GM19372 (cell line): ENCODE measurements around the gene OSGEP.
"Not testable (repeated sequence)": the region's sequence is repeated elsewhere in the genome, so short reads cannot be mapped to it uniquely, and the experiment has no call there.

Experiments
- ATAC-seq: cut with Tn5 transposase; IDR thresholded peaks from one replicate; pipeline ENCODE4 v1.9.1; 2021; ENCODE audit warnings: mild to moderate bottlenecking, low read depth, moderate library complexity; ENCODE audit not compliant: unreplicated experiment

OSGEP gene

DNA sequence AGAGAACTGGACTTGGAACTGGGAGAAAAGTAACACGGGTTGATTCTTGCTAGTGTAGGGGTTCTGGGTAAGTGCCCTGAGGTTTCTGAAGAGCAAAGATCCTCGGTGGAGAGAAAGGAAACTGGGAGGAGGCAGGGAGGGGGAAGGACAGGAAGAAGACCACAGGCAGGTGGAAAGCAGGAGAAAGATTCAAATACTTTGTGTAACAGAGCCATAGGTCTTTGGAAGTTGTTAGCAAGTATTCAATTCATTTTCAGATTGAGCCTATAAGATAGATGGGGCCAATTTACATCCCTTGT is 15.9 kb upstream of the OSGEP start:
- ATAC-seq: no peak

DNA sequence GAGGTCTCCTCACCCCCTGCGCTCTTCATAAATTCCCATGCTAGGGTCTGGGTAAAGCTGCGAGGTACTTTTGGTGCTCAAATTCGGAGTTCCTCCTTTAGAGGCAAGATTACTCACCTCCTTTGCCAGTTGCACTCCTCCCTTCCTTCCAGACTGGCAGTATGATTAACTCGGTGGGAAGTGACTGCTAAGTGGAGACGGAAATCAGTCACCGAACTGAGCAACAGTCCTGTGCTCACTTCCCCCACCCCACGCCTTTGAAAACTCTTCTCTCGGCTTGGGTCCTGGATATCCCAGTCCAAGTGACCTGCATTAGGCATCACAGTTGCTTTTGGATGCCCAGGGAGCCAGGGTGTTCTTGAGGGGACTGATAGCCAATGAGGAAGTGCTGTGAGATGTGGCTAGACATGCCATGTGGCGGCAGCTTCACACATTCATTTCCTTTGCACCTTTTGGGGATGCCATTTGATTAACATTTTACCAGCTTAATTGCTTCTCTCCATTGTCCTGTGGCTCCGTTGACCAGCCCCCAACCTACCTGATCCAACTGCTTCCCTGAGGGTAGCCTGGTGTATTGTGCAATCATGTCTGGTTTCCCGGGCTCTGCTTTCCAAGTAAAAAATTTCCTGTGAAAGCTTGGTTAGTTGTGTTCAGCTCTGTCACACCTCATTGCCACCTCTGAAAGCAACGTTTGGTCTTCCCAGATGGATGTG is 15.4 kb upstream of the OSGEP start:
- peak; percentile 29 for ATAC-seq

DNA sequence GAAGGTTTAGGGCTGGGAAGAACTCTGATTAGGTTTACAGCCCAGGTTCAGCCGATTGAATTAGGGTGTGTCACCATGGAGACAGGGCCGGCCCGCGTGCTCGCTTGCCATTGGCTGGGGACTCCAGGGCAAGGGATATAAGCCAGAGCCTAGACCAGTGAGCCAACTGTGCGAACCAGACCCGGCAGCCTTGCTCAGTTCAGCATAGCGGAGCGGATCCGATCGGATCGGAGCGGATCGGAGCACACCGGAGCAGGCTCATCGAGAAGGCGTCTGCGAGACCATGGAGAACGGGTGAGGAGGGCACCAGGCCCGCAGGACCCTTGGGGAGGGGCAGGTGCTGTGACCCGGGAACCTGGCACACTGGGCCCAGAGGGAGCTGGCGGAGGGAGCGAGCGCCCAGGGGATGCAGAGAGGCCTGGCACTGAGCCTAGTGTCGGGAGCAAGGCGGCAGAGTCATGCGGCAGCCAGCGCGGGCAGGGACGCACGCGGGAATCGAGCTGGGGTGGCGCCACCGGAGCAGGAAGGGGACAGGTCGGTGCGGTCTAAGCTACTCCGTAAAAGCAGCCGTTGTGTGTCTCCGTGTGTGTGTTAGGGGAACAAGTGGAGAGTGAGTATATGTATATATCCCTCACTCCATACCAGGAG is 14.8 kb upstream of the OSGEP start, which contains the start of gene PNP:
Gene PNP (plus strand): TSS at position 165 of the 648 bp plus-strand sequence. CDS start 119 bp downstream, at position 284.
- peak; percentile 97 for ATAC-seq

DNA sequence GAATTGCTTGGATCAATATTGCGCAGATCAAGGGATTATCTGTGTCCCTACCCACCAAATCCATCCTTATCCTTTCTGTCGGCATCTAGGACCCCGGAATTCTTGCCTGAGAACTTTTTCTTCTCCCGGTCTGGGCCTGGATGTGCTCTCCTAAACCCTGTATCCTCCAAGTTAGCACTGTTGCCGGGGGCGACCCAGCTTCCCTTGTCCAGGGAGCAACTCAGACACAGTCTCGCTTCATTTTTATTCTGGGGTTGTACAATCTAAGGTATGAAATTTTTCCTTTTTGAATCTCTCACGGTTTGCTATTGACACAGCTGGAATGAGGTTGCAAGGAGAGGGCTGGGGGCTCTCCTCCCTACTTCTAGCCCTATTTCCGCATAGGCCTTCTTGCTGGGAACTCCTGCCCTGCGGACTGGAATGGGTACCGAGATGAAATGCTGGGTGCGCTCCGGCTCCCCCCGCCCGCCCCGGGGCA is 14.2 kb upstream of the OSGEP start:
- no peak for ATAC-seq

DNA sequence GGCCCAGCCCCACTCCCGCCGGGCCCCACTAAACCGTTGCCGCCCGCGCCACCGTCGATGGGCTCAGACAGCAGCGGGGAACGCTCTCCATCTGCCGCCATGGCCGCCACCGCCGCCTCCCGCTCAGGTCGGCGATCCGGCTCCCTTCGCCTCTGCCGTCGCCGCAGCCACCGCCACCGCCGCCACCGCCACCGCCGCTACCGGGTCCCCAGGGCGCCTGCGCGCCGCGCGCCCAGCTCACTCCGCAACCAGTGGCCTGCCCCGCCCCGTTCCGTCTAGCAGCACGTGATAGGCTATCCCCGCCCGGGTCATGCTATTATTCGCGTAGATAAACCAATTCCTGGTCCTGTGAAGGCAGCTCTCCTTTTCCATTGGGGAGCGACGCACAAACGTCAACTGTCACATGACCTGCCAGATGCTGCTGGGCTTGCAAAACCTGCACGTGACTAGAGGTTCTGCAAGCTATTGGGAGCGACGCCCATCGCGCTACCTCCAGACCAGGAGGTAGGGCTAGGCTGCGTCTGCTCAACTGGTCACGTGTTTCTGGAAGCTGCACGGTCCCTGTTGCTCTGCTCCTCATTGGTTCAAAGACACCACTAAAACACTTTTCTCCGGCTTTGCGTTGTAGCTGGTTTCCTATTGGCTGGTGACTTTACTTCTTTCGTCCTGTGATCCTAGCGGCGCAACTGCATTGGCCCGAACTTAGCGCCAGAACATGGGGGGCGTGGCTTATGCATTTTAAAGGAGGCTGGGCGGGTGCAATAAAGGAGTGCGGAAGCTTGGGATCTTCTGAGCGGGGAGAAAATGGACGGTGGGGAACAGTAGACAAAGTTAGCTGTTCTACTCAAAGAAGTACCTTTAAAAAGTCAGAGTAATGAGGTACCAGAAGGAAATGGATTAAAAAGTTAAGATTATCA is 6.9 kb upstream of the OSGEP start, which contains the start of gene PIP4P1:
Gene PIP4P1 (minus strand): TSS at position 210 of the 917 bp plus-strand sequence. CDS start 109 bp downstream, at position 101.
- peak; percentile 91 for ATAC-seq

DNA sequence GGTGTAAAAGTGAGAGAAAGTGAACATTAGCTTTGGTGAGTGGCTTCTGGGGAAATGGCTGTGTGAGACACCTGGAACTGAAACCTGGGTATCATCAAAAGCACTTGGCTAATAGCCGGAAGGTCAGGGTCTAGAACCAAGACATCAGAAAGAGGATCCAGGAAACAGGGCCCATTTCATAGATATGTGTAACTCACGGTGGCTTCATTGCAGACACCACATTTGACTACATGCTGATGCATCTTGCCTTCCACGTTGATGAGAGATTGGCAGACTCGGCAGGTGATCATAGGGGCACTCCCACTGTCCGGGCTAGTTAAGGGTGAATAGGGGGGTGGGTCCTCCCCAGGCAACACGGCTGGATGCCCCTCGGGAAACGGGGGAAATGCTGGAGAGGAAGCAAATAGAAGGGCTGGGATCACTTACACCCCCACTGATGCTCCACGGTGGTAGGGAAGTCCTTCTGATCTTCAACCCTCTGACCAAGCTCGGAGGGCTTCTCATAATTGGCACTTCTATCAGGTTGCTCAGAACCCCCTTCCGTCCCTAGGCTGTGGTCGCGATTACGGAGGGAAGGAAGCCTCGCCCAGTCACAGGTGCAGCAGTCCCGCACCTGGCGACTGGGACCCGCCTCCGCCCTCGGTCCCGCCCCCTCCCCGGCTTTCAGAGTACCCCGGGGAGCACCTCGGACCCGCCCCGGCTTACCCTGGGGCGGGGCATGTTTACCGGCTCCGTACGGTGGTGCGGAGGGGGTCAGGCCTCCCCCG is 6.0 kb upstream of the OSGEP start:
- peak; percentile 2 for ATAC-seq

DNA sequence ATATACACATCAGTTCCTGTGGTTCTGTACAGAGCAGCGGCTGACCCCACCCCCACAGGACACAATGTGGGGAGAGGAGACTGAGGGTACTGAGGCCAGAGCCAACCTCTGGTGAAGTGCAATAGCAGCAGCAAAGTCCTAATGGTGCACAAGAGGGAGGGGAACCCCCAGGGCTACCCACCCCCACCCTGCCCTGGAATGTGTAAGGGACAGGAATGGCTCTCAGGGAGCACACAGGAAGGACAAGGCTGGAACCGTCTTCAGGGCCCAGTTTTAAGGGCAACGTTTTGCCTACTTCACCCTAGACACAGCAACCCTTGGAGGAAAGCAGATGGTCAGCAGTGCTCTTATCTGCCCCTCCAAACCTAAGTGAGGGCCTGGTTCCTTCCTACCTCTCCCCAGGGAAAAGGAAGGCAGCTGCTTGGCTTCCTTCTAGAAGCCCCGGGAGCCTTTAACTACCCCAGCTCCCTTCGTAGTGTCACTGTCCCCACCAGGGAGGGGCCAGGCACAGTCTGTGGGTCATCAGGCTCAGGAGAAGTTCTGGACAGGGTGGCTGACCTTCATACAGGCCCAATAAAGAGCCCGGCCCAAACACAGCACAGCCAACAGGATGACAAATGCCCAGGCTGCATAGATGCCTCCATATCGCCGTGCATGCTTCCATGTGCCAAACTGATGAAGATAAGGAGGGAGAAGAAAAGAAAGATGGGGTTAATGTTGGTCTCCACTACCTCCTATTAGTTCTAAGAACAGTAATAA is 3.6 kb upstream of the OSGEP start:
- ATAC-seq: no peak

DNA sequence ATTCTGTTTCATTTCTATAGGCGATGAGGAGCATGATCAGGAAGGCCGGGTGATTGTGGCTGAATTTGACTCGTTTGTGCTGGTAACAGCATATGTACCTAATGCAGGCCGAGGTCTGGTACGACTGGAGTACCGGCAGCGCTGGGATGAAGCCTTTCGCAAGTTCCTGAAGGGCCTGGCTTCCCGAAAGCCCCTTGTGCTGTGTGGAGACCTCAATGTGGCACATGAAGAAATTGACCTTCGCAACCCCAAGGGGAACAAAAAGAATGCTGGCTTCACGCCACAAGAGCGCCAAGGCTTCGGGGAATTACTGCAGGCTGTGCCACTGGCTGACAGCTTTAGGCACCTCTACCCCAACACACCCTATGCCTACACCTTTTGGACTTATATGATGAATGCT is 2.4 kb upstream of the OSGEP start:
- ATAC-seq: no peak

DNA sequence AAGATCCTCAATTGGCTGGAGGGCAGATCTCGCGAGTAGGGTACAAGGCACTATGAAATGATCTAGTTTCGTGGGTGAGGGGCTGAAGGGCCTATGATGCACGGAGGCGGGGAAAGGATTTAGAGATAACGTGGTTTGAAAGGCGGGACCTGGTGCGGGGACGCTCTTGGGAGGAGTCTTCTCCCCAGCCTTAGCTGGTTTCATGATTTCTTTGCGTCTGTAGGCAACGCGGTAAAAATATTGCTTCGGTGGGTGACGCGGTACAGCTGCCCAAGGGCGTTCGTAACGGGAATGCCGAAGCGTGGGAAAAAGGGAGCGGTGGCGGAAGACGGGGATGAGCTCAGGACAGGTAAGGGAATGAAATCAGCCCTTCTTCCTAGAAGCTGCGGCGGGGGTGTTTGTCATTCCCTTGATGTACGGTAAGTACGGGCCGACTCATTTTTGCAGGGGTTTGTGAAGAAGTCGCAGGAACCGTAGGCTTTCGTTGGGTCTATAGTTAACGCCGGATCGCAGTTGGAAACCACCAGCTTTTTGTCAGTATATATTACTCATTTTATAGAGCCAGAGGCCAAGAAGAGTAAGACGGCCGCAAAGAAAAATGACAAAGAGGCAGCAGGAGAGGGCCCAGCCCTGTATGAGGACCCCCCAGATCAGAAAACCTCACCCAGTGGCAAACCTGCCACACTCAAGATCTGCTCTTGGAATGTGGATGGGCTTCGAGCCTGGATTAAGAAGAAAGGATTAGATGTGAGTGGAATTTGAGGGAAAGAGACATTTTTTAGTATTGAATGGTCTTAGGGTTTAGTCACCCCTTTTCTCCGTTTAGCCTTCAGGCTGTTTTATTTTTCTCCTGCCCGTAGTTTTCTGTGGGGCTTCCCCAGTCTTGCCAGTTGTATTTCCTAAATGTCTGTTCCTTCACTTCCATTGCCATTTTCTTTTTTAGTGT is 1.0 kb upstream of the OSGEP start:
- peak; percentile 41 for ATAC-seq

DNA sequence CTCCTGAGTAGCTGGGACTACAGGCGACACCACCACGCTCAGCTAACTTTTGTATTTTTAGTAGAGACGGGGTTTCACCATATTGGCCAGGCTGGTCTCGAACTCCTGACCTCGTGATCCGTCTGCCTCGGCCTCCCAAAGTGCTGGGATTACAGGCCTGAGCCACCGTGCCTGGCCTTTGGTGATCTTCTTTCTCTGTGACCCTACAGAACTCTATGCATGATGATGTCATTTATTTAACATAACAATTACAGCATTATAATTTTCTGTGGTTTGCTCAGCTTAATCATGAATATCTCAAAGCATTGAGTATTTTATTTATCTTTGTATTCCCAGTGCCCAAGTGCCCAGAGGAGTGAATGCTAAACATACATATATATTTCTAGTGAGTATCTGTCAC is 1.8 kb downstream of the OSGEP start:
- not testable (repeated sequence) for ATAC-seq

DNA sequence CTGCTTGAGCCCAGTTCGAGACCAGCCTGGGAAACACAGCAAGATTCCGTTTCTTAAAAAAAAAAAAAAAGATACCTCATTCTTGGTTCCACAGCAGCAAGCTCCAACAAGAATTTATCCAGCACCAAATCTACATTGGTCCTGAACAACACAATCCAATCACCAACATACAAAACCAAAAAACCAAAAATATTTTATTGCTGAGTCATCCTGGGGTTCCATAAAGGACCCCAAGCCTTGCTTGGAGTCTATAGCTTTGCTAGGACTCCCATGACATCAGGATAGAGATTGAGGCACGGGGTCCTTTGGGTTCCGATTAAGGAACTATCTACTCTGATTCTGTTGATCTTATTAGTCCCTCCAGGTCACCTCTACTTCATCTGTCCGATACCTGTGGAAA is 7.7 kb downstream of the OSGEP start:
- ATAC-seq: no peak

DNA sequence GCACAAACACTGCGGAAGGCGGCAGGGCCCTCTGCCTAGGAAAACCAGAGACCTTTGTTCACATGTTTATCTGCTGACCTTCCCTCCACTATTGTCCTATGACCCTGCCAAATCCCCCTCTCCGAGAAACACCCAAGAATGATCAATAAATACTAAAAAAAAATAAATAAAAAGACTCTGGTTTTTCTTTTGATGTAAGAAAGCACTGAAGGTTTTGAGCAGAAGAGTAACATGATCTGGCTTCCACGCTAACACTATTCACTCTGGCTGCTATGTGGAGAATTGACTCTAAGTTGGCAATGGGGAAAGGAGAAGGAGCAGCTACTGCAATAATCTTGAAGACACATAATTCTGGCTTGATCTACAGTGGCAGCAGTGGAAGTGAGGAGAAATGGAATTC is 11.0 kb downstream of the OSGEP start:
- not testable (repeated sequence) for ATAC-seq

DNA sequence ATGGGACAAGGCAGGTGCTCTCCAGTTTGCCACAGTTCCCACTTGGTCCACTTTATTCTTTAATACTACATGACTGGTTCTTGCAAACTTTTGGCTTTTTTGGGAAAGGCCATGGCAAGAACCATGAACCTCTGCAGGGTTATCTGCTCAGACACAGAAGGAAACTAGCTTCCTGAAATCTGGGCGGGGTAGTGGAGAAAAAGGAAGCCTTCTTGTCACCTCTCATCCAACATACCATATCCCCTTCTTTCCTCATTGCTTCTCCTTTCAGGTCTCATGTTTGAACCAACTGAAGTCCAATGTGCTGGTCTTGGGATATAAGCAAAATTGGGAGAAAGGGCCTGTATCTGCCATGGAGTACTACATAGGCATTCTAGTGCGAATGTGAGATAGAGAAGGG is 13.2 kb downstream of the OSGEP start:
- ATAC-seq: no peak

DNA sequence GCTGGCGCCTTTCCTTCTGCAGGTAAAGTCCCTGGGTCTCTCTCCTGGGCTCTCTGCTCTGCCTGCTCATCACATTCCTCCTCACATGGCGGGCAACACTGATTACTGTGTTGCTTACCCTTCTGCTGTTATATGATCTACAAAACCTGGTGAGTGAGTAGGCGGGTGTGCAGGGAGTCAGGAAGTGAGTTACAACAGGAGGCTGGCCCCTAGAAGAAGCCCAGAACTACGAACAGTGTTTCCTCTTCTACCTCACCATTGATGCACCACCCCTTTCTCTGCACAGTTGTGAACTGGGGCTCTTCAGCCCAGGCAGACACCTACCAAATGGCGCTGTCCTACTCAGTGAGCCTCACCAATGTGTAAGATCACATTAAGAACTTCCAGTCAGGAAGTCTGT is 13.7 kb downstream of the OSGEP start:
- ATAC-seq: no peak

DNA sequence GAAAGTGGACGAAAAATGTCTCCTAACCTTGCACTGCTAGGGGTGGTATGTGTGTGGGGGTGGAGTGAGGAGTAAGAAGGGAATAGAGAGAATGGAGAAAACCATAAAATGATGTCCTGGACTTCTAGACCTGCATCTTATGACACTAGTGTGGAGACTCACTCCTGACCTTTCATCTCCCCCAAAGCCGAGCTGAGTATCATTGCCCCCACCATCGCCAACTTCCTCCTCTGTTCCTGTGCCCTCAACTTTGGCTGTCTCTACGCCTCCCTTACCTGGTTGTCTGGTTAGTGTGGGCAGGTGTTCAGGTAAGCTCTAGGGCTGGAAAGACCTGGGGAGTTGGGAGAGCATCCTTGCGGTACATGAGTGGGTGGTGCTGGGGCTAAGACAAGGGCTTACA is 14.1 kb downstream of the OSGEP start:
- no peak for ATAC-seq

DNA sequence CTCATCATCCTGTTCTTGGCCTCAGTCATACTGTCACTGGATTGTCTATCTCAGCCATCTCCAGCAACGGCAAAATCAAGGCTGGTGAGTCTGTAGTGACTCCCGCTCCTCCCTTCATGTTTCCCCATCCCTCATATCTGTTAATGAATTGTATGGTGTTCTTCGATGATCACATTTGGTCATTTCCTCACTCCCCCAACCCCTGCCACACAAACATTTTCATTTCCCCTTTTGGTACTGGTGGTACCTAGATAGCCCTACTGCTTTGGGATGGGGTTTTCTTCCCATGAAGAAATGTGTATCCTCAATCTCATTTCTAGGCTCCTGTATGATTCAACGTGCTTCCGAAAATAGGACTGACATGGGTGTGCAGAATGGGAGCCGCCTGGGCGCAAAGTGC is 15.9 kb downstream of the OSGEP start:
- ATAC-seq: no peak

DNA sequence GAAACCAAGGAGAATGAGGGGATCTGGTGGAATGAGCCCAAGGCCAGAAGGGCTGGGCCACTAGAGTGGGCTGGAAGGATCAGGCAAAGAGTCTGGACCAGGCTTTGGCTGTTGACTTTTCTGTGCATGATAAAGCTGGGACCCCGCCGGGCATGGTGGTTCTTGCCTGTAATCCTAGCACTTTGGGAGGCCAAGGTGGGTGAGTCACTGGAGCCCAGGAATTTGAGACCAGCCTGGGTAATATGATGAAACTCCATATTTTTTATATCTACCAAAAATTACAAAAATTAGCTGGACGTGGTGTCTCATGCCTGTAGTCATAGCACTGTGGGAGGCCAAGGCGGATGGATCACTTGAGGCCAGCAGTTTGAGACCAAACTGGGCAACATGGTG is 18.3 kb downstream of the OSGEP start:
- ATAC-seq: no peak

DNA sequence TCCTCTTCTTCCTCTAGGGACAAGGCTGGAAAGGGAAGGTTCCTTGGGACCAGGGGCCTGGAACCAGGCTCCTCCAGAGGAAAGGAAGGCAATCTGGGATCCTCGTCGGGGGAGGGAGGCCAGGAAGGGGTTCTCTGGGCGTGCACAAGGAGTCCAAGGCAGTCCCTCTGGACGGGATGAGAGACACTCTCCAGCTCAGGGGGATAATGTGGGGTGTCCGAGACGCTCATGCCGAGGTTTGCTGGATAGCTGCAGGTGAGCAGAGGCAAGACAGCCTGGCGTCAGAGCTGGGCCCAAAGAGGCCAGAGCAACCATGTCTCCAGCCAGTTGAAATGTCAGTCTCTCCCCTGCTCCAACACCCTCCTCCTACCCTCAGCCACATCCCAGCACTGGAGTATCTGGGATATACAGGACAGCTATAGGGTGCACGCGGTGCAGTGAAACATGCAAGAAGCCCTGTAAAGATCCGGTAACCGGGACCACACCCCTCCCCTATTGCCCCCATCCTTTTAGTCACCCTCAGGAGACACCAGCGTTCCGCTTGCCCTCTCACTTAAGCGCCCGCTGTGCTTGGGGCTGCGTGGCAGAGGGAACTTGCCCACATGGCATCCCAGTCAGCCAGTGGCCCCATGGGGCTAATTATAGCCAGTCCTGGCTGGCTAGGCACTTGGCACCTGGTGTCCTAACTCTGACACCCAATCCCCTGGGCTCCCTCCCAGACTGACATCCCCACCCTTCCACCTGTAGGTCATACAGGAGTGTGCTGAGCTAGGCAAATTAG is 18.8 kb downstream of the OSGEP start, which contains the start of gene KLHL33:
Gene KLHL33 (minus strand): TSS at position 585 of the 781 bp plus-strand sequence. CDS start 355 bp downstream, at position 230.
- ATAC-seq: no peak
